ENCODE measurements around the gene IL17RA. TPM values are rescaled to one million over a fixed set of nuclear protein-coding genes. Genes with fewer than 3 reads are reported as not detected.

The IL17RA gene
- total RNA-seq, 1 donor from 2014 or later = 3.7 TPM

GRCh38 chr22:17158568-17159503 lies 74.0 kb downstream of the IL17RA start, which contains the start of gene HDHD5:
TSS of gene HDHD5 (minus strand) at chr22:17159277. CDS start at chr22:17159251, 26 bp downstream.
- TF ChIP-seq CTCF (IDR thresholded peaks at IDR 0.05; ENCODE audit: insufficient read depth, low read length, severe bottlenecking) = no peak
- Histone ChIP-seq H3K4me3 (ENCODE audit: low read depth, low read length) (peak within 1 kb of the TSS; percentile 74), H3K36me3 (ENCODE audit: control insufficient read depth, insufficient read depth, low read length) (no peaks in the 10 kb centered on the region), H3K27me3 (ENCODE audit: control insufficient read depth, insufficient read depth, low read length) (no peaks in the 10 kb centered on the region)
- FAIRE-seq (no peak), DNase-seq (ENCODE audit: low read depth) (peak; percentile 68)

DNA sequence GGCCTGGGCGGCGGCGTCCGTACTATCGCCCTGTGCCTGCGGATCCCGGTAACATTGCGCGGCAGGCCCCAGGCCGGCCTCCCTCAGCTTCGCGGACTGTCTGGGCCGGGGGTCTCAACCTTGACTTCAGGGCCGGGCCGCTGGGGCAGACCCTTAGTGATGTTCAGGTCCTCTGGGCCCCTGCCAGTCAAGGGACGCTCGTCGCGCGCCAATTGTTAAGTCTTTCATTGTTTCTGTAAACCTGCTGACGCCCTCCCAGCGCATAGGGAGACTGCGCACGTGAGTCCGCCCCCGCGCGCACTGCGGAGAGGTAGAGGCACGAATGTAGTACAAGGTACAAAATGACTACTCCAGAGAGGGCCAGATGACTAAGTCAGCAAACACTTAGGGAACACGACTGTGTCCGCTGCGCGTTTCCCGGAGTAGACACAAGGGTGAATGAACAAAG lies 74.7 kb downstream of the IL17RA start:
- DNase-seq (ENCODE audit: low read depth) (peak; percentile 71), FAIRE-seq (no peak)
- no peak for TF ChIP-seq CTCF (IDR thresholded peaks at IDR 0.05; ENCODE audit: insufficient read depth, low read length, severe bottlenecking)

DNA sequence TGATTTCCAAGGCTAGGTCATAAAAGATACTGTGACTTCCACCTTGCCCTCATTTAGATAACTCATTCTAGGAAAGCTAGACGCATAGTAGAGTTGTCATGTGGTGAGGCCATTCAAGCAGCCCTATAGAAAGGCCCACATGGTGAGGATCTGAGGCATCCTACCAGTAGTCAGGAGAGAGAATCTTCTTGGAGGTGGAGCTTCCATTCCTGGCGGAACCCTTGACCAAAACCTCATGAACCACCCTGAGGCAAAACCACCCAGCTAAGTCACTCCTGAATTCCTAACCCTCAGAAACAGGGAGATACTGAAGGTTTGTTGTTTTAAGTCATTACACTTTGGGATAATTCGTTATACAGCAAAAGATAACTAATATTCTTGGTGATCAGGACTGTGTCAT lies 77.2 kb downstream of the IL17RA start:
- FAIRE-seq = no peak

More for the DNA sequence above, 74.7 kb downstream of the IL17RA start:
- H3K4me3 ChIP-seq (ENCODE audit: low read depth, low read length) = peak overlapping the region; percentile 74
- H3K36me3 ChIP-seq (ENCODE audit: control insufficient read depth, insufficient read depth, low read length) = no peaks in the 10 kb centered on the region
- H3K27me3 ChIP-seq (ENCODE audit: control insufficient read depth, insufficient read depth, low read length) = no peaks in the 10 kb centered on the region

DNA sequence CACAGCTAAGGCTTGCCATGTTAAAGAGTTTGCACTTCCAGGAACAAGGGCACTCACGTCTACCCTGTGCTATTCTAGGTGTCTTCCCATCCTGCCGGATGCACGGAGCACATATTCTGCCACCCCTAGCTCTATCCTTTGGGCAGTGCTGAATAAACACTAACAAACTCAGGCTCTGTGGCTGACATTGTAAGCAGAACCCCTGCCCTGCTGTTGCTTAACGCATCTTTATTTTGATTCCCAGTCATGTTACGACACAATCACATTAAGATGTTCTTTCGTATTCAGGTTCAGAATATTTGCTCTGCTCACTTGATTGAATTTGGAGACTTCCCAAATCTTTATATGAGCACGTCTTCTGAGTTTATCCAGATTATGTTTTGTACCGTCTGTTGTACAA lies 77.9 kb downstream of the IL17RA start:
- no peak for TF ChIP-seq CTCF (IDR thresholded peaks at IDR 0.05; ENCODE audit: insufficient read depth, low read length, severe bottlenecking)
- H3K4me3 ChIP-seq (ENCODE audit: low read depth, low read length) = no peak overlapping the region
- FAIRE-seq = peak; percentile 52
- no peak for DNase-seq (ENCODE audit: low read depth)
- H3K36me3 ChIP-seq (ENCODE audit: control insufficient read depth, insufficient read depth, low read length) = no peaks in the 10 kb centered on the region
- no peaks in the 10 kb centered on the region for H3K27me3 ChIP-seq (ENCODE audit: control insufficient read depth, insufficient read depth, low read length)

More for the DNA sequence above, 77.2 kb downstream of the IL17RA start:
- no peaks in the 10 kb centered on the region for H3K36me3 ChIP-seq (ENCODE audit: control insufficient read depth, insufficient read depth, low read length)
- no peak for TF ChIP-seq CTCF (IDR thresholded peaks at IDR 0.05; ENCODE audit: insufficient read depth, low read length, severe bottlenecking)
- no peak for DNase-seq (ENCODE audit: low read depth)
- no peaks in the 10 kb centered on the region for H3K27me3 ChIP-seq (ENCODE audit: control insufficient read depth, insufficient read depth, low read length)
- no peak overlapping the region for H3K4me3 ChIP-seq (ENCODE audit: low read depth, low read length)

DNA sequence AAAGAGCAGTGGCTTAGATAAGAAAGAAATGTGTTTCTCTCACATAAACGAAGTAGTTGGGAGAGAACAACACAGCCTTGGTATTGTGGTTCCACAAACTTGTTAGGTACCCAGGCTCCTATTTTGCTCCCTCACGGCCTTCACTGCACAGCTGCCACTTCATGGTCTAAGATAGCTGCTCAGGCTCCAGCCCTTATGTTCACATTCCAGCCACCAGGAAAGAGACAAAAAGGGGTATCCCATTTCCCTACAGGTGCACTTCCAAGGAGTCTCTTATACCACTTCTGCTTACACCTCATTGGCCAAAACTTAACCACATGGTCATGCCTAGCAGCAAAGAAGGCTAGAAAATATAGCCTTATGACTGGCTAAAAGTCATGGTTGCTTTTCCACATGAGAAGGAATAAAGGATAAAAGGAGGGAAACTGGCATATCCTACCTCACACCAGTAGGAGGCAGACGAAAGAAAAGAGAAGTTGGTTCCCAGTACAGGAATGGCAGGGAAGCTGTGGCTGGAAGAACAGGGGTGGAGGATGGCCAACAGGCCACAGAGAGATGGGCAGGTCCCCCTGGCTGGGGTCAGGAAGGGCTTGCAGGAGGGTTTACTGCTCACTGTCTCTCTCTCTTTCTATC lies 79.7 kb downstream of the IL17RA start:
- FAIRE-seq (no peak), DNase-seq (ENCODE audit: low read depth) (no peak)
- Histone ChIP-seq H3K4me3 (ENCODE audit: low read depth, low read length) (no peak overlapping the region), H3K36me3 (ENCODE audit: control insufficient read depth, insufficient read depth, low read length) (no peaks in the 10 kb centered on the region), H3K27me3 (ENCODE audit: control insufficient read depth, insufficient read depth, low read length) (no peaks in the 10 kb centered on the region)
- TF ChIP-seq CTCF (IDR thresholded peaks at IDR 0.05; ENCODE audit: insufficient read depth, low read length, severe bottlenecking) = peak; percentile 12

Other genes starting within 250 kb of the IL17RA start
- not detected in 2 replicates for gene GAB4, start 76.8 kb upstream of the IL17RA start, total RNA-seq
- gene TMEM121B, start 36.4 kb downstream of the IL17RA start, total RNA-seq = not detected in 2 replicates
- 41.9 and 50.5 TPM in 2 replicates for gene HDHD5, start 74.3 kb downstream of the IL17RA start, total RNA-seq
- 1.1 and 1.2 TPM in 2 replicates for gene ADA2, start 134.4 kb downstream of the IL17RA start, total RNA-seq

All from bronchial epithelial cell (primary cell).